WERI-Rb-1 (cell line): ENCODE results near the gene FBXO5.

Experiments used
- DNase-seq: peaks from one replicate; pipeline ENCODE4 v3.0.0-alpha.2; 2020
- H3K27ac ChIP-seq: fragments of 250-450 bp; sonication (Bioruptor Pico); 2 replicates; pipeline ENCODE4 v1.5.1; 2020; ENCODE audit warnings: mild to moderate bottlenecking, moderate library complexity
- H3K27me3 ChIP-seq: fragments of 250-450 bp; sonication (Bioruptor Pico); 2 replicates; pipeline ENCODE4 v1.5.1; 2021; ENCODE audit warnings: mild to moderate bottlenecking, low read depth, moderate library complexity; ENCODE audit not compliant: insufficient read depth, severe bottlenecking
- H3K36me3 ChIP-seq: fragments of 250-450 bp; sonication (Bioruptor Pico); 2 replicates; pipeline ENCODE4 v1.5.1; 2020; ENCODE audit warnings: mild to moderate bottlenecking, moderate library complexity
- H3K4me3 ChIP-seq: 2 replicates; pipeline ENCODE4 v1.5.1; 2011; ENCODE audit warnings: low read depth, mild to moderate bottlenecking, control low read depth, low read length
- H3K9me3 ChIP-seq: fragments of 250-450 bp; sonication (Bioruptor Pico); 2 replicates; pipeline ENCODE4 v1.5.1; 2021; ENCODE audit warnings: mild to moderate bottlenecking, moderate library complexity; ENCODE audit not compliant: severe bottlenecking
- TF ChIP-seq, protein P1 (sequence below): IDR thresholded peaks from 2 replicates; pipeline ENCODE4 v1.5.1; 2011; ENCODE audit warnings: low read depth, mild to moderate bottlenecking, control low read depth, inconsistent platforms, low read length

The FBXO5 gene, protein sequence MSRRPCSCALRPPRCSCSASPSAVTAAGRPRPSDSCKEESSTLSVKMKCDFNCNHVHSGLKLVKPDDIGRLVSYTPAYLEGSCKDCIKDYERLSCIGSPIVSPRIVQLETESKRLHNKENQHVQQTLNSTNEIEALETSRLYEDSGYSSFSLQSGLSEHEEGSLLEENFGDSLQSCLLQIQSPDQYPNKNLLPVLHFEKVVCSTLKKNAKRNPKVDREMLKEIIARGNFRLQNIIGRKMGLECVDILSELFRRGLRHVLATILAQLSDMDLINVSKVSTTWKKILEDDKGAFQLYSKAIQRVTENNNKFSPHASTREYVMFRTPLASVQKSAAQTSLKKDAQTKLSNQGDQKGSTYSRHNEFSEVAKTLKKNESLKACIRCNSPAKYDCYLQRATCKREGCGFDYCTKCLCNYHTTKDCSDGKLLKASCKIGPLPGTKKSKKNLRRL

GRCh38 chr6:152982904-152983636, at the start of gene FBXO5:
Gene FBXO5, minus strand, starts transcription at chr6:152983041. Its CDS starts 82 bp downstream, at chr6:152982959.
- Histone ChIP-seq H3K4me3 (peak within 1 kb of the TSS; percentile 92), H3K9me3 (no peaks in the 10 kb centered on the region), H3K27ac (peak within 1 kb of the TSS; percentile 97), H3K27me3 (no peaks in the 10 kb centered on the region), H3K36me3 (peaks cover 57% of the 10 kb centered on the region)
- TF ChIP-seq, protein P1, sequence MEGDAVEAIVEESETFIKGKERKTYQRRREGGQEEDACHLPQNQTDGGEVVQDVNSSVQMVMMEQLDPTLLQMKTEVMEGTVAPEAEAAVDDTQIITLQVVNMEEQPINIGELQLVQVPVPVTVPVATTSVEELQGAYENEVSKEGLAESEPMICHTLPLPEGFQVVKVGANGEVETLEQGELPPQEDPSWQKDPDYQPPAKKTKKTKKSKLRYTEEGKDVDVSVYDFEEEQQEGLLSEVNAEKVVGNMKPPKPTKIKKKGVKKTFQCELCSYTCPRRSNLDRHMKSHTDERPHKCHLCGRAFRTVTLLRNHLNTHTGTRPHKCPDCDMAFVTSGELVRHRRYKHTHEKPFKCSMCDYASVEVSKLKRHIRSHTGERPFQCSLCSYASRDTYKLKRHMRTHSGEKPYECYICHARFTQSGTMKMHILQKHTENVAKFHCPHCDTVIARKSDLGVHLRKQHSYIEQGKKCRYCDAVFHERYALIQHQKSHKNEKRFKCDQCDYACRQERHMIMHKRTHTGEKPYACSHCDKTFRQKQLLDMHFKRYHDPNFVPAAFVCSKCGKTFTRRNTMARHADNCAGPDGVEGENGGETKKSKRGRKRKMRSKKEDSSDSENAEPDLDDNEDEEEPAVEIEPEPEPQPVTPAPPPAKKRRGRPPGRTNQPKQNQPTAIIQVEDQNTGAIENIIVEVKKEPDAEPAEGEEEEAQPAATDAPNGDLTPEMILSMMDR = no peak
- peak; percentile 98 for DNase-seq

DNA sequence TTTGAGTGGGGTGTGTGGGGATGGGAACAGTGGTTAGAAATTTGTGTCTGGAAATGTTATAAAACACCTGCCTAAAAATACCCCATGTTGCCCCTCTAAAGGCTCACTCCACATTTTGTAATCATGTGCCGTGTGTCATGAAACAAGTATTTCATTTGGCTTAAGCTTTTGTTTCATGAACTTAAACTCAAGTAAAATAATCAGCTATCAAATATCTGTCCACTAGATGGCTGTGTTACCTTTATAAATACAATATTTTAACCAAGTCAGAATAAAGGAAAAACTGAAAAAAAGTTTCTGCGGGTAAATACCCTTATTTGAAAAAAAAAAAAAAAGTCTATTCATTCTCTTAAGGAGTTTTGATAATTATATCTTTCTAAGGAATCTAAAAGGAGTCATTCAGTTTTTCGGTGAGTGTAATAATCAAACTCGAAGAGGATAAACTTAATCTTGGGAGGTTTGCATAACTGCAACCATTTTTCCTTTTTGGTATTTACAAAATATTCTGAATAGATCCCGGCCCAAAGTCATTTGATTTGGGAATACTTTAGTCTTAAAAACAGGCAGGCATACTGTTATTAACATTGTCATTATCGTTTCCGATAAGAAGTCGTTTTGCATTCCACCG, 49.5 kb upstream of the FBXO5 start:
- Histone ChIP-seq H3K9me3 (no peaks in the 10 kb centered on the region), H3K27ac (no peak overlapping the region), H3K4me3 (no peak overlapping the region), H3K36me3 (no peaks in the 10 kb centered on the region), H3K27me3 (no peaks in the 10 kb centered on the region)
- TF ChIP-seq, protein P1 = no peak
- DNase-seq = no peak

- DNase-seq = no peak
- TF ChIP-seq, protein P1 = no peak
- no peaks in the 10 kb centered on the region for H3K36me3 ChIP-seq
- no peaks in the 10 kb centered on the region for H3K27me3 ChIP-seq
- H3K4me3 ChIP-seq = no peak overlapping the region
- H3K27ac ChIP-seq = no peak overlapping the region
- H3K9me3 ChIP-seq = no peaks in the 10 kb centered on the region
These were observed 48.6 kb upstream of the FBXO5 start for GRCh38 chr6:153031335-153031955.

GRCh38 chr6:153028963-153029362, 46.1 kb upstream of the FBXO5 start:
- Histone ChIP-seq H3K4me3 (no peak overlapping the region), H3K27me3 (no peaks in the 10 kb centered on the region), H3K9me3 (no peaks in the 10 kb centered on the region), H3K27ac (no peak overlapping the region), H3K36me3 (no peaks in the 10 kb centered on the region)
- no peak for DNase-seq
- TF ChIP-seq, protein P1 = no peak

DNA sequence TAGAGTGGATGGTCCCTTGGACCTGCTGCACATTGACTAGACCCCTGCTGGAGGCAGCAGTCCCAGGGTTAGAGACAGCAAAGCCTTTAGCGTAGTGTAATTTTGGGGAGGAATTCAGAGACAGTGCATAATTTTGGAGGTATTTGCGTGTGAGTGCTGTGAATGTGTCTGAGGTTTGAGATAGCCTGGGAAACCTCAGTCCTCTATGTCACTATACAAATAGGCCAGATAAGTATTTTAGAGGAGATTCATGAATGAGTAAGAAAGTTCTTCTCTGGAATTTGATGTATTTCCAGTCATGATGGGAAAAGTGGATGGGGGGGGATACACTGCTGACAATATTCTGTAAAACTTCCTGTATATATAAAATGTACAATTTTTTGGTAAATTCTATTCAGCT, 45.4 kb upstream of the FBXO5 start:
- Histone ChIP-seq H3K27me3 (no peaks in the 10 kb centered on the region), H3K27ac (no peak overlapping the region), H3K36me3 (no peaks in the 10 kb centered on the region), H3K4me3 (no peak overlapping the region), H3K9me3 (no peaks in the 10 kb centered on the region)
- no peak for DNase-seq
- TF ChIP-seq, protein P1 = no peak
